Keratinocyte (primary cell): ENCODE data around the gene ITGB5. TPM values are rescaled to one million over a fixed set of nuclear protein-coding genes. Genes with fewer than 3 reads are reported as not detected.

Experiments
- DNase-seq: peaks from one replicate; pipeline ENCODE4 v3.0.0-alpha.2; 2011; ENCODE audit warnings: low read depth, missing footprints, low spot score
- FAIRE-seq: peaks from 2 replicates; lab custom pipeline; 2011; peaks lifted over from hg19 to GRCh38; lab: Jason Lieb, UNC
- H2AFZ ChIP-seq: 2 replicates; pipeline ENCODE4 v1.6.0; 2012; ENCODE audit warnings: low read length, control low read depth, inconsistent platforms; ENCODE audit not compliant: control insufficient read depth
- H3K27ac ChIP-seq: 2 replicates; pipeline ENCODE4 v1.5.1; 2011; ENCODE audit warnings: low read length; ENCODE audit not compliant: control insufficient read depth, insufficient read depth
- H3K27me3 ChIP-seq: 3 replicates; pipeline ENCODE4 v1.6.0; 2011; ENCODE audit warnings: low read length; ENCODE audit not compliant: control insufficient read depth, insufficient read depth; ENCODE audit errors: extremely low read depth
- H3K36me3 ChIP-seq, 2 experiments: 2 replicates in 1 of 2; 3 replicates in 1 of 2; pipeline ENCODE4 v1.5.1; 2011; ENCODE audit warnings: low read length in 2 of 2, mild to moderate bottlenecking in 1 of 2; ENCODE audit not compliant: control insufficient read depth in 2 of 2, insufficient read depth in 2 of 2; ENCODE audit errors: extremely low read depth in 1 of 2
- H3K4me1 ChIP-seq: 3 replicates; pipeline ENCODE4 v1.5.1; 2011; ENCODE audit warnings: low read length; ENCODE audit not compliant: control insufficient read depth, insufficient read depth; ENCODE audit errors: extremely low read depth
- H3K4me2 ChIP-seq: 3 replicates; pipeline ENCODE4 v1.6.0; 2011; ENCODE audit warnings: low read depth, low read length; ENCODE audit not compliant: control insufficient read depth, insufficient read depth; ENCODE audit errors: extremely low read depth
- H3K4me3 ChIP-seq, 3 experiments: fragments of 200-600 bp in 1 of 3; sonication (generic) in 1 of 3; 2 replicates in 2 of 3; 3 replicates in 1 of 3; pipeline ENCODE4 v1.5.1; 2011 to 2016; ENCODE audit warnings: low read length in 3 of 3, mild to moderate bottlenecking in 3 of 3, control low read depth in 2 of 3, inconsistent platforms in 1 of 3, low read depth in 1 of 3, mixed read lengths in 1 of 3, mixed run types in 1 of 3, moderate library complexity in 1 of 3; ENCODE audit not compliant: control insufficient read depth in 2 of 3, insufficient read depth in 2 of 3; ENCODE audit errors: extremely low read depth in 1 of 3
- H3K79me2 ChIP-seq: 2 replicates; pipeline ENCODE4 v1.6.0; 2012; ENCODE audit warnings: low read length; ENCODE audit not compliant: control insufficient read depth, insufficient read depth
- H3K9ac ChIP-seq: 3 replicates; pipeline ENCODE4 v1.6.0; 2011; ENCODE audit warnings: low read length; ENCODE audit not compliant: control insufficient read depth, insufficient read depth; ENCODE audit errors: extremely low read depth
- H3K9me1 ChIP-seq: 3 replicates; pipeline ENCODE4 v1.6.0; 2011; ENCODE audit warnings: low read length; ENCODE audit not compliant: control insufficient read depth, insufficient read depth; ENCODE audit errors: extremely low read depth
- H3K9me3 ChIP-seq: 2 replicates; pipeline ENCODE4 v1.5.1; 2012; ENCODE audit warnings: low read depth, low read length; ENCODE audit not compliant: control insufficient read depth
- H4K20me1 ChIP-seq: 3 replicates; pipeline ENCODE4 v1.6.0; 2011; ENCODE audit warnings: low read length; ENCODE audit not compliant: control insufficient read depth, insufficient read depth; ENCODE audit errors: extremely low read depth
- EZH2 ChIP-seq: IDR thresholded peaks from one replicate; pipeline ENCODE4 v1.6.1; 2012; ENCODE audit warnings: inconsistent platforms, mild to moderate bottlenecking, low read length, moderate library complexity
- dilution Hi-C: fragments of 300-500 bp; cut with MboI; formaldehyde crosslinking; loops from one replicate; pipeline ENCODE4 v1.7.0; 2020; ENCODE audit warnings: low sequenced_read_pairs; ENCODE audit not compliant: extremely low pct_ligation_motif_present
- polyA plus RNA-seq, 5 experiments: library from polyadenylated mRNA; depleted of rRNA in 3 of 5; stranded (reverse) in 3 of 5; stranded (forward) in 1 of 5; unstranded in 1 of 5; fragments of >200 nt; gene quantifications; 1 replicate in 1 of 5; 2 replicates in 3 of 5; 3 replicates in 1 of 5; pipeline versions ENCODE4 v1.2.1 to v1.2.3, GENCODE V29; 2011 to 2012; ENCODE audit warnings: missing spikeins in 2 of 5, low read depth in 1 of 5, low replicate concordance in 1 of 5
- TF ChIP-seq, protein P1 (sequence below), 3 experiments: IDR thresholded peaks in 1 of 3; conservative IDR thresholded peaks in 1 of 3; optimal IDR thresholded peaks in 1 of 3; 2 replicates in 2 of 3; 3 replicates in 1 of 3; pipeline versions ENCODE3 to v1.5.1; 2011; ENCODE audit warnings: low read length in 3 of 3, mild to moderate bottlenecking in 3 of 3, moderate library complexity in 2 of 3, control low read depth in 1 of 3, inconsistent platforms in 1 of 3; ENCODE audit not compliant: insufficient read depth in 2 of 3; ENCODE audit errors: extremely low read depth in 1 of 3

Gene ITGB5
- polyA plus RNA-seq, 1 donor (not counting 4 experiments of a cell fraction or from before 2014, with no cell fraction given): 136 TPM

- FAIRE-seq (no peak), DNase-seq (no peak)
- dilution Hi-C loops: no loop called here
Observed at GRCh38 chr3:124934577-124934976, 47.4 kb upstream of the ITGB5 start, which contains the start of gene MUC13. TSS of gene MUC13 (minus strand) at chr3:124934751. CDS start at chr3:124934712, 39 bp downstream.

GRCh38 chr3:124928333-124929202 is 41.4 kb upstream of the ITGB5 start:
- no peak for DNase-seq
- H3K36me3 ChIP-seq: no peaks in the 10 kb centered on the region
- H2AFZ ChIP-seq: no peak overlapping the region
- H3K27ac ChIP-seq: no peak overlapping the region
- no peak overlapping the region for H3K4me3 ChIP-seq
- no peaks in the 10 kb centered on the region for H3K9me3 ChIP-seq
- H3K27me3 ChIP-seq: no peaks in the 10 kb centered on the region
- H3K79me2 ChIP-seq: no peaks in the 10 kb centered on the region
- no peaks in the 10 kb centered on the region for H4K20me1 ChIP-seq
- H3K9me1 ChIP-seq: no peaks in the 10 kb centered on the region
- H3K4me1 ChIP-seq: no peaks in the 10 kb centered on the region
- dilution Hi-C loops: no loop called here
- H3K4me2 ChIP-seq: no peak overlapping the region
- TF ChIP-seq EZH2: no peak
- TF ChIP-seq, protein P1, sequence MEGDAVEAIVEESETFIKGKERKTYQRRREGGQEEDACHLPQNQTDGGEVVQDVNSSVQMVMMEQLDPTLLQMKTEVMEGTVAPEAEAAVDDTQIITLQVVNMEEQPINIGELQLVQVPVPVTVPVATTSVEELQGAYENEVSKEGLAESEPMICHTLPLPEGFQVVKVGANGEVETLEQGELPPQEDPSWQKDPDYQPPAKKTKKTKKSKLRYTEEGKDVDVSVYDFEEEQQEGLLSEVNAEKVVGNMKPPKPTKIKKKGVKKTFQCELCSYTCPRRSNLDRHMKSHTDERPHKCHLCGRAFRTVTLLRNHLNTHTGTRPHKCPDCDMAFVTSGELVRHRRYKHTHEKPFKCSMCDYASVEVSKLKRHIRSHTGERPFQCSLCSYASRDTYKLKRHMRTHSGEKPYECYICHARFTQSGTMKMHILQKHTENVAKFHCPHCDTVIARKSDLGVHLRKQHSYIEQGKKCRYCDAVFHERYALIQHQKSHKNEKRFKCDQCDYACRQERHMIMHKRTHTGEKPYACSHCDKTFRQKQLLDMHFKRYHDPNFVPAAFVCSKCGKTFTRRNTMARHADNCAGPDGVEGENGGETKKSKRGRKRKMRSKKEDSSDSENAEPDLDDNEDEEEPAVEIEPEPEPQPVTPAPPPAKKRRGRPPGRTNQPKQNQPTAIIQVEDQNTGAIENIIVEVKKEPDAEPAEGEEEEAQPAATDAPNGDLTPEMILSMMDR (optimal IDR thresholded peaks at IDR 0.05 in 1 of 3, IDR thresholded peaks at IDR 0.05 in 1 of 3, conservative IDR thresholded peaks at IDR 0.05 in 1 of 3; ENCODE audit: extremely low read depth in 1 of 3, insufficient read depth in 2 of 3, low read length in 3 of 3): peak; percentile 66 to 81 (median 70)
- H3K9ac ChIP-seq: no peak overlapping the region
- FAIRE-seq: peak; percentile 79

More at GRCh38 chr3:124934577-124934976, 47.4 kb upstream of the ITGB5 start, which contains the start of gene MUC13:
- H3K36me3 ChIP-seq: no peaks in the 10 kb centered on the region
- no peak within 1 kb of the TSS for H3K9ac ChIP-seq
- H3K4me1 ChIP-seq: peaks cover 1% of the 10 kb centered on the region
- H3K9me3 ChIP-seq: no peaks in the 10 kb centered on the region
- no peak within 1 kb of the TSS for H3K4me2 ChIP-seq
- no peak within 1 kb of the TSS for H3K4me3 ChIP-seq
- no peak within 1 kb of the TSS for H2AFZ ChIP-seq
- TF ChIP-seq, protein P1 (optimal IDR thresholded peaks at IDR 0.05 in 1 of 3, IDR thresholded peaks at IDR 0.05 in 1 of 3, conservative IDR thresholded peaks at IDR 0.05 in 1 of 3; ENCODE audit: extremely low read depth in 1 of 3, insufficient read depth in 2 of 3, low read length in 3 of 3): no peak
- no peak for TF ChIP-seq EZH2
- H3K27me3 ChIP-seq: no peaks in the 10 kb centered on the region
- no peaks in the 10 kb centered on the region for H3K9me1 ChIP-seq
- H4K20me1 ChIP-seq: no peaks in the 10 kb centered on the region
- H3K79me2 ChIP-seq: no peaks in the 10 kb centered on the region
- H3K27ac ChIP-seq: no peak within 1 kb of the TSS
